Activated naive CD8-positive, alpha-beta T cell treated with anti-CD3 and anti-CD28 coated beads, Interleukin-2, amount 50 U/mL, for 16 hours (primary cell): ENCODE results near the gene UPF1.
"Not testable (repeated sequence)": the region's sequence is repeated elsewhere in the genome, so short reads cannot be mapped to it uniquely, and the experiment has no call there.

Experiments
- DNase-seq: peaks from one replicate; pipeline ENCODE4 v3.0.0-alpha.2; 2020; ENCODE audit warnings: low read depth, low spot score

The UPF1 gene

DNA sequence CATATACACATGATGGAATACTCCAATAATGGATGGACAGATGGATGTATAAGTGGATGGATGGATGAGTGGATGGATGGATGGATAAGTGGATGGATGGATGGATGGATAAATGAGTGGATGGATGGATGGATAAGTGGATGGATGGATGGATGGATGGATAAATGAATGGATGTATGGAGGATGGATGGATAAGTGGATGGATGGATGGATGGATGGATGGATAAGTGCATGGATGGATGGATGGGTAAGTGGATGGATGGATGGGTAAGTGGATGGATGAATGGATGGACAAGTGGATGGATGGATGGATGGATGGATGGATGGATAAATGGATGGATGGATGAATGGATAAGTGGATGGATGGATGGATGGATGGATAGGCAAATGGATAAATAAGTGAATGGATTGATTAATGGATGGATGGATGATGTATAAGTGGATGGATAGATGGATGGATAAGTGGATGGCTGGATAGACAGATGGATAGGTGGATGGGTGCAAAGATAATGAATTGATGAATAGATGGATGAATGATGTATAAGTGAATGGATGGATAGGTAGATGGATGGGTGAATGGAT lies 32.3 kb upstream of the UPF1 start:
- no peak for DNase-seq

DNA sequence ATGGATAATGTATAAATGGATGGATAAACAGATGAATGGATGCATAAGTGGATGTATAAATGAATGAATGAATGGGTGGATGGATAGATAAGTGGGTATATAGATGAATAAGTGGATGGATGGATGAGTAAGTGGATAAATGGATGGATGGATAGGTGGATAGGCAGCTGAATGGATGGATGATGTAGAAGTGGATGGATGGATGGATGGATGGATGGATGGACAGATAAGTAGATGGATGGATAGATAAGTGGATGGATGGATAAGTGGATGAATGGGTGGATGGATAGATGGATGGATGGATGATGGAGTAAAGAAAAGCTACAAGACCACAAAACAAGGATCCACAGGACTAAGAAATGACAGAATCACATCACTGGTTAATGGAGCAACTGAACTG lies 31.7 kb upstream of the UPF1 start:
- DNase-seq: no peak

DNA sequence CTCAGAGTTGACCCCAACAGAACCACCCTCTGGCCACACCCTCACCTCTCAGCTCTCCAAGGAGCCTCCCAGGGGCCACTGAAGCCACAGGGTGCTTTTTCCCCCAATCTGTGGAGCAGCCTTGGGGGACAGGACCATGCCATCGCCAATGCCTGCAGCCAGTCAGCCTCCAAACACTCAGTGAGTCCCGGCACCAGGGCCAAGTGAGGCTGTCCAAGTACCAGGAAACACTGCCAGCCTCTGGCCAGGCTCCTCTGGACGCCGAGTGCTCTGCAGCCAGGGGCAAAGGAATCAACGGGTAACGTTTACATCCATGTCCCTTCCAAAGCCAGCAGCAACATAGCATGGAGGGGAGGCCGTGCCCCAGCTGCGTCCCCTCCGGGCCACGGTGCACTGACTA lies 31.1 kb upstream of the UPF1 start:
- no peak for DNase-seq

DNA sequence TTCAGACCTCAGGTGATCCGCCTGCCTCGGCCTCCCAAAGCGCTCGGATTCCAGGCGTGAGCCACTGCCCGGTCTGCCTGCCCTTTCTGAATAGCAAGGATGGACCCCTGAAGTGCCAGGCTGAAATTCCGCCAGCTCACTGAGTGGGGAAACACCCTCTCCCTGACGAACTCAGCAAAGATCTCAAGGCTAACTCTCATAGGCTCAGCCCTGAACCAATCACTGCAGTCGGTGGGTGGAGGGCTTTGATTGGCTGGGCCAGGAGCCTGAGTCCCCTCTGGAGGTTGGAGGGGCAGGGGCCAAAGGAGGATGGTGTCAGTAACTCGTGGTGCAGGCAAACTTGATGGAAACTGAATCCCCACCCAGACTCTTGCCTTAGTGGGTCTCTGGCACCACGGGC lies 29.4 kb upstream of the UPF1 start:
- no peak for DNase-seq

DNA sequence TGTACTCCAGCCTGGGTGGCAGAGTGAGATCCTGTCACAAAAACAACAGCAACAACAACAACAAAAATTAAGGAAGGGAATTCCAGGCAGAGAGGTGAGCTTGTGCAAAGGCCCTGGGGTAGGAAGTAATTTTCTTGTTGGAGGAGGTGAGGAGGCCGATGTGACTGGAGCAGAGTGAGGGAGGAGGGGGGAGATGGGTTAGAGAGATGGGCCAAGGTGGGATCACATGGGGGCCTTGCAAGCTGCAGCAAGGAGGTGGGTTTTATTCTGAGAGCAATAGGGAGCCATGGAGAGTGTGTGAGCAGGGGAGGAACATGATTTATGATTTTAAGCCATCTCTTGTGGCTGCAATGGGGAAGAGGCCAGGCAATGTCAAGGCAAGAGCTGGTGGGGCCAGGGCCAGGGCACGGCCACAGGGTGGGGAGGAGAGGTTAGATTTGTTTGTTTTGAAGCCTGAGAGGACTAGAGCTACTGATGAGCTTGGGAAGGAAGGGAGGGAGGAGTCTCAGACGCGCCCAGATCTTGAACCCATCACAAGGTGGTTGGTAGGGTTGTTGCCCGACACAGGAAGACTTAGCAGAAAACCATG lies 28.1 kb upstream of the UPF1 start:
- DNase-seq: no peak

DNA sequence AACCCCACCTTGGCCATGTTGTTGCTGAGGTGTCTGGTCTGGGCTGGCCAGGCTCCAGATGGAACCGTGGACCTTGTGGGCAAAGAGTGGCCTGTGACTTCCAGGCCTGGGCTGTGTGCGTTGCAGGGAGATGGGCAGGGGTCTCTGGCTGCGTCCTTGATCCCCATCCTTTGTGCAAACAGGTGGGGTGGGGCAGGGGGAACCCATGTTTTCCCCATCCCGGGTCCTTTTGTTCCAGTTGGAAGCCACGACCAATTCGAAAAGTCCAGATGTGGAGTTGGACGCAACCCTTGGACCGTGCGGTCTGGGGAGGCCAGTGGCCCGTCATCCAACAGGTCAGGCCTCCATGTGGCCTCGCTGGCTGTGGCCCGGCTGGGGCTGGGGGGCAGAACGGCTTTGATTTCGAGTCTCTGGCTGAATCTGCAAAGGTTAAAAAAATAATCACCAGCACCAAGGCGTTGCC lies 27.6 kb upstream of the UPF1 start:
- DNase-seq: no peak

DNA sequence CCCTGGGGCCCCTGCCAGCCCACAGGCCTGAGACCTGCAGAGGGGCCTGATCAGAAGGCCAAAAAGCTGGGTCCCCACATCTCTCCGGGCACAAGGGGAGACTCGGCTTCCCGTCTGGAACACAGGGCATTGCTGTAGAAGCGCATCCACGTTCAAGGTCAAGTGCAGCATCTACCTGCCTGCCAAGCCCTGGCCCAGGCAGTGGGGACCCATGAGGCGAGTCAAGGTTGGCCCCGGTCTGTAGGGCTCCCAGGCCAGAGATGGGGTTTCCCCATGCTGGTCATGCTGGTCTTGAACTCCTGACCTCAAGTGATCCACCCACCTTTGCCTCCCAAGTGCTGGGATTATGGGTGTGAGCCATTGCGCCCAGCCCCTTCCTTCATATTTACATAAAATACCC lies 27.1 kb upstream of the UPF1 start:
- DNase-seq: no peak

DNA sequence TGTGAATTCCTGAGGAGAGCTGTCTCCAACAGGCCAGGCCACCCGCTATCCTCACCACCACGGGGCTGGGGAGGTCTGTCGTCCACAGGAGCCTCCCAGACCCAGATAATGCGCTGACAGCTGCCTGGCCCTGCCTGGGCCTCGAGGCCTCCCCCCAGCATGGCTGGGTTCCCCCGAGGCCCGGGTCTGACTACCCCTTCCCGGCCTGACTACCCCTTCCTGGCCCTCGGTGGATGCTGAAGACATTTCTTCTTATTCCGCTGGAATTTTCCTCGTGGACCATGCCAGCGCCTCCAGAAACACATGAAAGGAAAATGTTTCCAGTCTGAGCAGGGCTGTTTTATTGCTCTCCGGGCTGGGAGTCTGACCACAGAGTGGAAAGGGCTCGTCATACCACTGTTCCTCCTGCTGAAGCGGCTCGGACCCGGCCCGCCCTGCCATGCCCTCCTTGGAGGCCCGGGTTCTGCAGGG lies 23.9 kb upstream of the UPF1 start:
- no peak for DNase-seq

DNA sequence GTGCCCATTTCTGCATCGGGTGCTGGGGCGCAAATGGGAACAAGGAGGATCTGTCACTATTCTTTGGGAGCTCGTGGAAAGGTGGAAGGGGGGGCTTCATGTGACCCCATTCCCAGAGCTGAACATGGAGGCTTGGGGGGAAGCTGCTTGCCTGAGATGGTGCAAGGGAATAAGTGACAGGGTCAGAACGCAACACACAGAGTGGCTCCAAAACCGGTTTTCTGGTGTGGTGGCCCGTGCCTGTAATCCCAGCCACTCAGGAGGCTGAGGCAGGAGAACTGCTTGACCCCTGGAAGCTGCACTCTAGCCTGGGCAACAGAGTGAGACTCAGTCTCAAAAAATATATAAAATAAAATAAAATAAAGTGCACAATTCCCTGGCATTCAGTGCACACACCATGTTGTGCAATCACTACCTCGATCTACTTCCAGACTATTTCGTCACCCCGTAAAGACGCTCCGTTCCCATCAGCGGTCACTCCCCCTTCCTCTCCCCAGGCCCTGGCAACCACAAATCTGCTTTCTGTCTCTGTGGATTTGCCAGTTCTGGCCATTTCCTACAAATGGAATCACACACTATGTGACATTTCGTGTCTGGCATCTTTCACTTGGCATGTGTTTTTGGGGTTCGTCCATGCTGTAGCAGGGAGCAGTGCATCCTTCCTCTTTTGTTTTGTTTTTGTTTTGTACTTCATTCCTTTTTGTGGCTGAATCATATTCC lies 22.4 kb upstream of the UPF1 start:
- no peak for DNase-seq

DNA sequence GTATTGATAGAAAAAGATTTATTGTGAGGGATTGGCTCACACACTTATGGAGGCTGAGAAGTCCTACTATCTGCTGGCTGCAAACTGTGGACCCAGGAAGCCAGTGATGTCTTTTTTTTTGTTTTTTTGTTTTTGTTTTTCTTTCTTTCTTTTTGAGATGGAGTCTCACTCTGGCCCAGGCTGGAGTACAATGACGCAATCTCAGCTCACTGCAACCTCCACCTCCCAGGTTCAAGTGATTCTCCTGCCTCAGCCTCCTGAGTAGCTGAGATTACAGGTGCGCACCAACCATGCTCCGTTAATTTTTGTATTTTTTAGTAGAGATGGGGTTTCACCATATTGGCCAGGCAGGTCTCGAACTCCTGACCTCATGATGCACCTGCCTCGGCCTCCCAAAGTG lies 20.1 kb upstream of the UPF1 start:
- DNase-seq: not testable (repeated sequence)

DNA sequence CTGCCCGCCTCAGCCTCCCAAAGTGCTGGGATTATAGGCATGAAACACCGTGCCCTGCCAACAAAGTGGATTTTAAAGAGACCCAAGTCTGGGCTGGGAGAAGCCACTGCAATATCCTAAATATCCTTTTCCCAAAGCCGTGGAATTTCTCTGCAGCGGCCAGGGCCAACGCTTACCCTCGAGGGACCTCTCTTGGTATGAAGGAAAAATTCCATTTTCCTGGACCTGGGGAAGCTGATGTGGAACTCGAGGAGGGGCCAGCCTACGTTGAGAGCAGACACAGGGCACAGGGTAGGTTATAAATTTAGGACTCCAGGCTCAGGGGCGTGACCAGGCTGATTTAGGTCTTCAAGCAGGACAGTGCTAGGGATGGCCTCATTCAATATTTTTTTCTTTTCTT lies 17.7 kb upstream of the UPF1 start:
- no peak for DNase-seq

DNA sequence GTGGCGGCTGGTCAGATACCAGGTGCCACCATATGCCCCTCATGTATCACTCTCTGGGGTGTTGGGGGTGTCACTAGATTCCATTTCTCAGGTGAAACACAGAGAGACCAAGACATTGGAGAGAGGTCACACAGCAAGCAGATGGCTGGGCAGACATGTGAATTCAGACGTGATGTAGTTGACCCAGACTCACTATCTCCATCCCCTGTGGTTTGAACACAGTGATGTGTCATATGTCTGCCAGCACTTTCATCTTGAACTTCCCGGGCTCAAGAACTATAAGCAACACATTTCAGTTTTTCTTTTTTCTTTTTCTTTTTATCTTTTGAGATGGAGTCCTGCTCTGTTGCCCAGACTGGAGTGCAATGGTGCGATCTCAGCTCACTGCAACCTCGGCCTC lies 16.1 kb upstream of the UPF1 start:
- no peak for DNase-seq

DNA sequence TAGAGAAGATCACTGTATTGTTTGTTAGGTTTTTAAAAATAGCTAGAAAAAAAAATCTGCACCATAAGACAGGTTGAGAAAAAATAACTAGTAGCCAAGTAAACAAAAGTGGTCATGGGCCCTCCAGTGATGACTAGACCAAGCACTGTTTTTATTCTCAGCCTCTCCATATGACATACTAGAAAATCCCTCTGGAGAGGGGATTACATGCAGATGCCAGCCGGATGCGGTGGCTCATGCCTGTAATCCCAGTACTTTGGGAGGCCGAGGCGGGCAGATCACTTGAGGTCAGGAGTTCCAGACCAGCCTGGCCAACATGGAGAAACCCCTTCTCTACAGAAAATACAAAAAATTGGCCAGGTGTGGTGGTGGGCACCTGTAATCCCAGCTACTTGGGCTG lies 15.1 kb upstream of the UPF1 start:
- DNase-seq: not testable (repeated sequence)

DNA sequence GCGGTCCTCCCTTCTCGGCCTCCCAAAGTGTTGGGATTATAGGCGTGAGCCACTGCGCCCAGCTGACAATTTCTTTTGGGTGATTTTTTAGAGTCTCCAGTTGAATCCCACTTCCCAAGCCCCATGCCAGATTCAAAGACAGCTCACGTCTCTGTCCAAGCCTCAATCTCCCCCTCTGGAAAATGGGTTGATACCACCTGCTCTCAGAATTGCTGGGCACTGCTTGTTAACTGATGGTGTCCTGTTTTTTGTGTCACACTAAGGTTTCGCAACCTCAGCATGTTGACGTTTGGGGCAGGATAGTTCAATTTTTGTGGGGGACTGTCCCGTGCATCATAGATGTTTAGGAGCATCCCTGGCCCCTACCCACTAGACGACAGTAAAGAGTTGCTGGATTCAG lies 14.2 kb upstream of the UPF1 start:
- no peak for DNase-seq

DNA sequence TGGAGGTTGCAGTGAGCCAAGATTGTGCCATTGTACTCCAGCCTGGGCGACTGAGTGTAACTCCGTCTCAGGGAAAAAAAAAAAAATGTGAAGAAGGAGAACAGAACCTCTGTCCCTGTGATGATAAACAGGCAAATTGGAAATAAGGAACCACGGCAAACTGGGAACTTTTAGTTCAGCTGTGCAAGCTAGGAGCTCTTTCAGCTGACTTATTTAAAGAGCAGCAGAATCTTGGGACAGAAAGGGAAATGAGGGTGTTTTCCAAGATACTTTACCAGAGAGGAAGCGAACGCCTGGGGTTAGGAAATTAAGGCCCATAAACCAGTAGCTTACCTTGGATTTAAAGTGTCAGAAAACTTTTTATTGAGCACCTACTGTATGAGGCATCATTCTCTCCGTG lies 3.0 kb upstream of the UPF1 start:
- DNase-seq: no peak

DNA sequence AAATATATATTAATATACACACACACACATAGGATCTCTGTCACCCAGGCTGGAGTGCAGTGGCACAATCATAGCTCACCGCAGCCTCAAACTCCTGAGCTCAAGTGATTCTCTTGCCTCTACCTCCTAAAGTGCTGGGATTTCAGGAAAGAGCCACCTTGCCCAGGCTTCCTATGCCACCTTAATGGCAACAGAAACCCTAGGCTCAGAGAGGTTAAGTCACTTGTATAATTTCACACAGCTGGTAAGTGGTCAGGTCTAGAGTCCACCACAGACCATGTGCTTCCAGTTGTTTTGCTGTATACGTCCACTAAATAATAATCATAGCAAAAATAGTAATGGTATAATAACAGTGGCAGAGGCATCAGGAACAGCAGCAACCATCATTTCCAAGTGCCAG lies 1.3 kb upstream of the UPF1 start:
- DNase-seq: no peak

DNA sequence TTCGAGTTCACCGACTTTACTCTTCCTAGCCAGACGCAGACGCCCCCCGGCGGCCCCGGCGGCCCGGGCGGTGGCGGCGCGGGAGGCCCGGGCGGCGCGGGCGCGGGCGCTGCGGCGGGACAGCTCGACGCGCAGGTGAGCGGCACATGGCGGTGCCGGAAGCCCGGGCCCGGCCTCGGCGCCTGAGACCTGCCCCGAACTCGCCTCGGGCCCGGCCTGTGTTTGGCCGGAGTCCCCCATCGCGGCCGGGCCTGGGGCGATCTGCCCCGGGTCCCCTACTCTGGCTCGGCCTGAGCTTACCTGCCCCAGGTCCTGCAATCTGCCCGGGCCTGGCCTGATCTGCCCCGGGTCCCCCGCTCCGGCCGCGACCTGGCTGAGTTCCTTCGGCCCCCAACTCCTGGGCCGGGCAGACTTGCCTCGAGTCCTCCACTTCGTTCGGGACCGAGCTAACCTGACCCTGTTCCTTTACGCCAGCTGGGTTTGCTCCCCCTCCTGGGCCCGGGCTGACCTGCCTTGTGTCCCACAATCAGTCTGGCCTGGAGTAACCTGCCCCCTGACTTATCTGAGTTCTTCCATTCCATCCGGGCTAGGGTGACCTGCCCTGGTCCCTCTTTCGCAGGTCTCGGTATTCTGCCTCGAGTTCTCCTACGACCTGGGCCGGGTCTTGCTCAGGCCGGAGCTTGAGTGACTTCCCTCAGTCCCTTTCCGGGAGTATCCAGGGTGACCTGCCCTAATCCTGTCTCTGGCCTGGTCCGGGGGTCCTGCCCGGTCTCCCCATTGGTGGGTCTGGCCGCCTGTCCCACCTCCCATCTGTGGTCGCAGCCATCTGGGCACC lies 764 bp downstream of the UPF1 start:
- no peak for DNase-seq

DNA sequence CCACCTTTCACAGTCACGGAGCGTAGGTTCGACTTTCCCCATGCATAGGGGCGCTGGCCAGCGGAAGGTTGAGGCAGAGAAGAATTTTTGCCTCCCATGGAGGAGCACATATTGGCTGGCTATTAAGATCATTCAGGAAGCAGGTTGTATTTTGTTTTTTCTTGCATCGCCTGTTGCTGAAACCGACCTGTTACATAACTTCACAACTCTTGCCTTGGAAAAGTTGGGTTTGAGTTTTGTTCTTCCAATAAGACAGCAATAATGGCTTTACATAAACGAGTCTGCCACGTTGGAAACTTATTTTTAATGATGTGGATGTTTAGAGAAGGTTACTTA lies 1.4 kb downstream of the UPF1 start:
- no peak for DNase-seq

DNA sequence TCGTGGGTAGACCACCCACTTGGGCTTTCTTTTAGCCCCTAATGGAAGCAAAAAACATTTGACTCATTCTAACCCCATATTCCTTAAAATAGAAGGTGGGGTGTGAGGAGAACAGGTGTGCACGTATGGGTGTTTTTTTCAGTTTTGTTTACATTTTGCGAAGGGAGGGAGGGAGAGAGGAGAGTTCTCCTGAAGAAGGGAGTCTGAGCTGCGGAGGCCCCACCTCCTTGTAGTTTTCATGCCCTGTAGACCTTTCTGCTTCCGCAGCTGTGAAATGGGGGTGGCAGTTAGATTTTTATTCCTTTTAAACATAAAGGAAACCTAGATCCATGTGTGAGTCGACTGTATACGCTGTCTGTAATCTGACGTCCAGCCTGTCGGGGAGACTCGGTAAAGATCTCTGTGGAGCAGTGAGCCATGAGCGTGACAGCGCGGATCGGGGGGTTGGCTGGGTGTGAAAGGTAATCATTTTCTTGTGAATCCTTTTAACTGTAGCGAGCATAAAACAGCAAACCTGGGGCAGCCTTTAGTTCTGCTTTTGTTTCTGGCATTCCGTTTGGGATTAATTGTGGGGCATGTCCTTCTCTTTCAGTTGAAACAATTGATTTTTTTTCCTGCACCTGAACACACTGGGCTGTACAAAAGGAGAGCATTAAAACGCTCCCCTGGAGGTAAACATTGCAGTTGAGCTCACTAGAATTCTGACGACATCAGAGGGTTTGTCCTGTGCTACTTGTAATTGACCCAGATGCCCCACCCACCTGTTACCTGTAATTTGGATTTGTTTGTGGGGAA lies 2.3 kb downstream of the UPF1 start:
- DNase-seq: no peak

DNA sequence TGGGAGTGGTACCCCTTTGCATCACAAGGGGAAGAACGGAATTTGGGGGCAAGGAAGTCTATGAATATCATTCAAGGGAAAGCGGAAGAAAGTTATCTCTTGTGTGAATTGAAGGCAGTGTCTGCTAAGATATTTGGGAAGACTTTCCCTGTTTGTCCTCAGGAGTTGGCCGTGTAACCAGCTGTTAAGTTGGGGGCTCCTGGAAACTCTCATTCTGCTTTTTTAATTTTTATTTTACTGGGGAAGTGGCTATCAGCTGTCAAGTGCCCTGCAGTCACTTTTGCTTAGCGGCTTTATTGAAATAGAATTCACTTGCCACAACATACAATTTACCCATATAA lies 2.9 kb downstream of the UPF1 start:
- DNase-seq: no peak

DNA sequence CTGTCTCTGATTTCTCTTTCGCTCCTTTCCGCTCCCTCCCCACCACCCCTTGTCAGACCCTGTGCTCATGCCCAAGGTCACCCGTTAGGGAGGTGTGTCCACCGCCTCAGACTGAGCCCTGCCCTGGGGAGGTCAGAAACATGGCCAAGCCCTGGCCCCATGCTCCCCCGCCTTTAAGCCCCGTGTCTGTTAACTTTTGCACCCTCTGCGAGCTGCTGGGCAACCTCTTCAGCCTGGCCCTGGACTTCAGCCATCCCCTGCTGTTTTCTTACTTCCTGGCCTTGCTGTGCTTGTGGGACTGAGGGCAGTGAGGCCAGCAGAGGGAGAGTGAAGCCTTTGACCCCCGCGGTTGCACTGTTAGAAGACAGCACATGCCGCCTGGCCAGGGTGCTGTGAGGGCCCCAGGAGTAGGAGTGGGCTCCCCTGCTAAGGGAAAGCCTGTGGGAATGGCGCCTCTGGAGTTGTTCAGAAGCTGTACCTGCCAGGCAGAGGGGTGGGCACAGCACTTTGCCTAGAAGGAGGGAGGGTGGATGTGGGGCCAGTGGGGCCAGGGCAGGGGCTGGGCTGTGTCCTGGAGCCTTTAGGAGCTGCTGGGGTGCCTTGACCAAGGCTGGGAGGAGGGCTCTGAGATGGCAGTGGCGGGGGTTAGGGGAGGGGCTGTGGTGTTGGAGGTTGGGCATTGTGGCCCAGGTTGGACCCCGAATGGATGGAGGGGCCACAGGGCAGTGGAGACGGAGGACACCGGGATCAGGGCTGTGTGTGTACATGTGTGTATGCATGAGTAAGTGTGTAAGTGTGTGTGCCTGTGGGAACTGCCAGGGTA lies 7.9 kb downstream of the UPF1 start:
- DNase-seq: no peak
